GM19035 (cell line): ENCODE measurements around the gene DZIP1L.
"Not testable (repeated sequence)": the region's sequence is repeated elsewhere in the genome, so short reads cannot be mapped to it uniquely, and the experiment has no call there.

ENCODE experiments used
- ATAC-seq: cut with Tn5 transposase; IDR thresholded peaks from one replicate; pipeline ENCODE4 v1.9.1; 2021; ENCODE audit not compliant: unreplicated experiment

DZIP1L gene, protein sequence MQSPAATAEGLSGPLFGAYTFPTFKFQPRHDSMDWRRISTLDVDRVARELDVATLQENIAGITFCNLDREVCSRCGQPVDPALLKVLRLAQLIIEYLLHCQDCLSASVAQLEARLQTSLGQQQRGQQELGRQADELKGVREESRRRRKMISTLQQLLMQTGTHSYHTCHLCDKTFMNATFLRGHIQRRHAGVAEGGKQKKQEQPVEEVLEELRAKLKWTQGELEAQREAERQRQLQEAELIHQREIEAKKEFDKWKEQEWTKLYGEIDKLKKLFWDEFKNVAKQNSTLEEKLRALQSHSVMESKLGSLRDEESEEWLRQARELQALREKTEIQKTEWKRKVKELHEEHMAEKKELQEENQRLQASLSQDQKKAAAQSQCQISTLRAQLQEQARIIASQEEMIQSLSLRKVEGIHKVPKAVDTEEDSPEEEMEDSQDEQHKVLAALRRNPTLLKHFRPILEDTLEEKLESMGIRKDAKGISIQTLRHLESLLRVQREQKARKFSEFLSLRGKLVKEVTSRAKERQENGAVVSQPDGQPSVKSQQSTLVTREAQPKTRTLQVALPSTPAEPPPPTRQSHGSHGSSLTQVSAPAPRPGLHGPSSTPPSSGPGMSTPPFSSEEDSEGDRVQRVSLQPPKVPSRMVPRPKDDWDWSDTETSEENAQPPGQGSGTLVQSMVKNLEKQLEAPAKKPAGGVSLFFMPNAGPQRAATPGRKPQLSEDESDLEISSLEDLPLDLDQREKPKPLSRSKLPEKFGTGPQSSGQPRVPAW

GRCh38 chr3:138114988-138115971 is at the start of gene DZIP1L:
TSS of gene DZIP1L (minus strand) at chr3:138115608. CDS start at chr3:138103971, 11,637 bp downstream.
- ATAC-seq = peak; percentile 87

DNA sequence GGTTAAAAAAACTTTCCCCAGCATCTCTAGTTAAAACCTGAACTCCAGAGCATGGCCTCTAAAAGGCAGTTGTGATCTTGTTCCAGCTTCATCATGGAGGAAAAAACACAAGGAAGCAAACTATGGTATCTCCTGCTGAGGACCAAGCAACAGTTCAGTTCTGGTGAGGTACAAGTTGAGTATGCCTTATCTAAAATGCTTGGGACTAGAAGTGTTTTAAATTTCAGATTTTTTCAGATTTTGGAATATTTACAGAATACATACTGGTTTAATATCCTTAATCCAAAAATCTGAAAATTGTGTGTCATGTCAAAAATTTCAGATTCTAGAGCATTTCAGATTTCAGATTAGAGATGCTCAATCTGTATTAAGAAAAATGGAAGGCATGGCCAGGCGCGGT is 49.7 kb upstream of the DZIP1L start:
- ATAC-seq = no peak

- ATAC-seq = no peak
Observed at GRCh38 chr3:138157743-138158142, 42.3 kb upstream of the DZIP1L start.

DNA sequence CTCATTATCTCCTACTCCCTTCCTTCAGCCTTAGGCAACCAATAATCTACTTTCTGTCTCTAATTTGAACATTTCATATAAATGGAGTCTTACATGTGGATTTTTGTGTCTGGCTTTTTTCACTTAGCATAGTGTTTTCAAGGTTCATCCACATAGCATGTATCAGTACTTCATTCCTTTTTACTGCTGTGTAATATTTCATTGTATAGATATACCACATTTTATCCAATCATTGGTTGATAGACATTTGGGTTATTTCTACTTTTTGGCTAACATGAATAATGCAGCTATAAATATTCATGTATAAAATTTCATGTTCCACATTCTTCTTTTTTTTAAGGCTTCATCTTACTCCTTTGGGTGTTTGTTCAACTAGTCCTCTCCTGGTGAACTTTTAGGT is 39.1 kb upstream of the DZIP1L start:
- ATAC-seq = no peak

- no peak for ATAC-seq
Observed at GRCh38 chr3:138148503-138148902, 33.1 kb upstream of the DZIP1L start.

GRCh38 chr3:138142181-138142580 is 26.8 kb upstream of the DZIP1L start:
- ATAC-seq = not testable (repeated sequence)

GRCh38 chr3:138140940-138141339 is 25.5 kb upstream of the DZIP1L start:
- no peak for ATAC-seq

GRCh38 chr3:138139691-138140090 is 24.3 kb upstream of the DZIP1L start:
- no peak for ATAC-seq

DNA sequence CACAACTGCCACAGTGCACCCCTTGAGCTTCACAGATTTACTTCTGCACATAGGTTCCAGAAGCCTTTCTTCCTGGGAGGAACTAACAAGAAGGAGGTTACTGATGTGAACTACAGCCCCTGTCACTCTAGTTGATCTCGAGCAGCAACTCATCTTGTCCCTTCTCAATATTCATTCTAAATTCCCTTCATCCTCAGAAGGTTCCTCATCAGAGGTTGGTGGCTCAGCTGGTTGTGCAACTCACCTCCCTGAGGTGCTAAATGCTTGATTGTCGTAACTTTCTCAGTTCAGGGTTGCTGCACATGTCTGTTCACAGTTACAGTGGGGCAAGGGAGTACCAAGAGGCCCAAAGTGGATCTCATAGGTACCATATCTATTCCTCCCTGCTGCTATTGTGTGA is 22.5 kb upstream of the DZIP1L start:
- ATAC-seq = no peak

DNA sequence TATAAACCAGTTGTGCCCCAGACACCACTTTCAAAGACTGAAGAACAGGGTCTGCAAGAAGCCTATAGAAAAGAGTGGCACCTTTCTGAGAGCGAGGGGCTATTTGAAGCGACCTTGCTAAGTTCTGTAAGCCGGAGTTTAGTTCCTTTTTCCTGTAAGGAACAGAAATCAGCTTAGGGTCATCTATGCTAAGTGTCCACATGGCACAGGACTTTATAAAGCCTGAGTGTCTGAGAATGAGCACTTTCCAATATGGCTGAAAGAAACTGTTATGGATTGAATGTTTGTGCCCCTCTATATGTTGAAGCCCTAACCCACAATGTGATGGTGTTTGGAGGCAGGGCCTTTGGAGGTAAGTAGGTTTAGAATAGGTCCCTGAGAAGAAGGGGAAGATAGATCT is 20.8 kb upstream of the DZIP1L start:
- ATAC-seq = no peak

- ATAC-seq = no peak
Observed at GRCh38 chr3:138135833-138136194, 20.4 kb upstream of the DZIP1L start.

- ATAC-seq = no peak
Observed at GRCh38 chr3:138135146-138135832, 19.9 kb upstream of the DZIP1L start.

GRCh38 chr3:138132239-138132638 is 16.8 kb upstream of the DZIP1L start, which contains the start of gene A4GNT:
TSS of gene A4GNT (minus strand) at chr3:138132390. CDS start at chr3:138131256, 1,134 bp downstream.
- ATAC-seq = no peak

DNA sequence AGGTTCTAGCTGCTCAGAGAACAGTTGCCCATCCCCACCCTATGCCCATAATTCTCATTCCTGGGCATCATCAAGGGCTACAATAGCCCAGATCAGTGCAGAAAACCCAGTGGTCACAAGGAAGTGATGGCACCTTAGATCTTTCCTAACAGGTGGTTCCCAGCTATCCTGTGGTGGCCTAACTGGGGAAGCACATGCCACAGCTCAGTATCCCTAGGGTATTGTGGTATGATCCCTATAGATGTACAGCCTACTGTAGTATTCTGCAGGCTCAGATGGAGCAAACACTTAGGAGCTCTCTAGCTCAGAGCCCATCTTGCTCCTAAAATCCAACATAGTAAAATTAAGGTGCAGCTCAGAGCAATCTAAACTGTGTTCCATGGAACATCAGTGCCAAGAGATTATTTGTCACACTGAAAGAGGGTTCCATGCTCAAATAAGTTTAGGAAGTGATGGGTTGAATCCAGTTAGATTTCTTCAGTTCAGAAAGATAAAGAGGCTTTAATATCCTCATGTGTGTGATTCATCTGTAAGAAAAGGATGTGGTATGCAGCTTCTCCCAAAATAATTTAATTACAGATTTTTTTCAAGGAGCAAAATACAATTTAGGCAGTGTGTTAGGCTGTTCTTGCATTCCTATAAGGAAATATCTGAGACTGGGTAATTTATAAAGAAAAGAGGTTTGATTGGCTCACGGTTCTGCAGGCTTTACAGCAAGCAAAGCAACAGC is 12.4 kb upstream of the DZIP1L start:
- ATAC-seq = no peak

DNA sequence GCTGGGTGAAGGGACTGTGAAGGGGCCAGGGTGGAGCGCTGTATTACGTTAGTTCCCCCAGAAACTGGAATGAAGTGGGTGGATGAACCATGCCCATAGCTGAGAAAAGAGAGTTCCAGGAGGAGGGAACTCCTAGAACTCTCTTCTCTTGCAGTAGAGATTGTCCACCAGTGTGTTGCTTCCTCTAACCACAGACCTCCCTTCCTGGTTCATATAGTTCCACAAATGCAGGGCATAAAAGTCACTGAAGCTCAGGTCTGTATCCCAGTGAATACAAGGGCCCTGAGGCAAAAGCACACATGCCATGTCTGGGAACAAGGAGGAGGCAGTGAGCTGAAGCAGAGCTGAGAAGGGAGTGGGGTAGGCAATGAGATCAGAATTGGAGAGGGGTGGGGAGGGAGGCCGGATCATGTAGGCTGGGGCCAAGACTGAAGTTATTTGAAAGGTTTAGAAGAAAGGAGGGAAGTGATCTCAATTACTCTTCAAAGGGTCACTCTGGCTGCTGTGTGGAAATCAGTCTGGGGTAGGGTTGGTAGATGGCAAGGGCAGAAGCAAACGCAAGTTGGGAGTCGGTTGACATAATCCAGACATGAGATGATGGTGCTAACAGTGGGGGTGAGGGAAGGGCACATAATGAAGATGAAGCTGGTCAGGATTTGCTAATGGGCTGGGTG is 10.3 kb upstream of the DZIP1L start:
- ATAC-seq = no peak

GRCh38 chr3:138124706-138125355 is 9.4 kb upstream of the DZIP1L start:
- no peak for ATAC-seq

DNA sequence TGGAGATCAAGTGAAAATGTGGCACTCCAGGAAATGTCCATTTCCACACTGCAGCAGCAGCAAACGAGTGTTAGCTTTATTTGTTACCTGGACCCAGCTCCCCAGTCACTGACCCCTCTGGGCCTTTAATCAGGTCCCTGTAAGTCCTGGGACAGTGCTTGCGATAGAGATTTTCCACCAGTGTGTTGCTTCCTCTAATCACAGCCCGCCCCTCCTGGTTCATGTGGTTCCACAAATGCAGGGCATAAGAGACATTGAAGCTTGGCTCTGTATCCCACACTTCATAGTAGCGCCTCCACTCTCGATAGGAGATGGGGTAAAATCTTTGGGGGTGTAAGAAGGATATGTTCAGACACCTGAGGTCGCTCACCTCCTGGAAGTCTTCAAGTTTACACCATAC is 8.8 kb upstream of the DZIP1L start:
- ATAC-seq = no peak

DNA sequence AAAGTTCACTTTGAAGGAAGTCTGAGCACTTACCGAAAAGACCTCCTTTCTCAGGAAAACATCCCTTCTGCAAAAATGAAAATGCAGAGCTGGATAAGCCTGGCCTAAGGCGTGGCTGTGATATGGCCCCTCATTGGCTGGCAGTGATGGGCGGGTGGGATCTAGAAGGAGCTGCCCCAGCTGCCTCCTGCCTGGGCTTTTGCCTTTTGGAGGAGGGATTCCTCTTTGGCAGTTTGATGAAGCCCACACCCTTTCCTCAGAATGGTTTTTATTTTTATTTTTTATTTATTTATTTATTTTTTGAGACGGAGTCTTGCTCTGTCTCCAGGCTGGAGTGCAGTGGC is 4.0 kb upstream of the DZIP1L start:
- no peak for ATAC-seq
